ENCODE data around the gene GREB1L. TPM values are rescaled to one million over a fixed set of nuclear protein-coding genes. Genes with fewer than 3 reads are reported as not detected.

Gene GREB1L
- total and polyA plus RNA-seq, 4 donors: 1.1 to 6.0 (median 3.9) TPM

DNA sequence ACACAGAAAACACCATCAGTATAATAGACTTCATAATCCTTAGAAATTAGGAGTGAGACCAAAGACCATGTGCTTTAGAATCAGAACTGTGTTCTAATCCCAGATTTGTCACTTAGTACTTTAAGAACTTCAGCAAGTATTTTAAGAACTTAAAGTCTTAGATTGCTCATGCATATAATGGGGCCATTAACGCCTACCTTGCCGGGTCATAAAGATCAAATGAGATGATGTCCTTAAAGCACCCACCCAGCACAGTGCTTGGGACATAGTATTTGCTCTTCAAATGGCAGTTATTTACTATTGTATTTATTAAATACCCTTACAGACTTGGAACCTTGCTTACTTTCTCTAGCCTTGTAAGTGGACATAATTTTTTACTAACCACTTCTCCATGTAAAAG lies 156.1 kb downstream of the GREB1L start:
- Histone ChIP-seq H3K4me1 (ENCODE audit: control insufficient read depth in 1 of 2, insufficient read depth in 2 of 2, low read length in 2 of 2) (no peaks in the 10 kb centered on the region), H3K4me3 (ENCODE audit: low read length in 2 of 2) (no peak overlapping the region), H3K9me3 (ENCODE audit: control insufficient read depth, low read length) (no peaks in the 10 kb centered on the region), H3K27ac (ENCODE audit: low read depth in 1 of 2, low read length in 2 of 2) (no peak overlapping the region), H3K27me3 (ENCODE audit: control insufficient read depth in 1 of 2, insufficient read depth in 2 of 2, low read length in 1 of 2) (no peaks in the 10 kb centered on the region), H3K36me3 (ENCODE audit: control insufficient read depth in 1 of 2, insufficient read depth in 2 of 2, low read length in 1 of 2) (no peaks in the 10 kb centered on the region)
- DNase-seq (no peak), ATAC-seq (ENCODE audit: low FRiP score) (no peak)
- intact Hi-C loops (cut with DNase I): loop anchor here in 1 of 2 donors (10.0 kb wide), 1 partner anchor 457 kb away; no protein-coding TSS in a partner anchor
- 76 to 83% methylated on average over 2 of the region's 2 CpGs for WGBS, 2 donors

DNA sequence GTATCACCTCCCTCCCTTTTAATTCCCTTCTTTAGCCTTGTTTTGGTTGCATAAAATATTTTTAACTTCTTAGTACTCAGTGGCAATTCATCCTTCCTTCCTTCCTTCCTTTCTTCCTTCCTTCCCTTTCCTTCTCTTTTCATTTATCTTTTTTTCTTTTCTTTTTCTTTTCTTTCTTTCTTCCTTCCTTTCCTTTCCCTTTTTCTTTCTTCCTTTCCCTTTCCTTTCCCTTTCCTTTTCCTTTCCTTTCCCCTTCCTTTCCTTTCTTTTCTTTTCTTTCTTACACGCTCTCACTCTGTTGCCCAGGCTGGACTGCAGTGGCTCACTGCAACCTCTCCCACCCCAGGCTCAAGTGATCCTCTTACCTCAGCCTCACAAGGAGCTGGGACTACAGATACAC lies 160.2 kb downstream of the GREB1L start:
- Histone ChIP-seq H3K4me1 (ENCODE audit: control insufficient read depth in 1 of 2, insufficient read depth in 2 of 2, low read length in 2 of 2) (no peaks in the 10 kb centered on the region), H3K4me3 (ENCODE audit: low read length in 2 of 2) (no peak overlapping the region), H3K36me3 (ENCODE audit: control insufficient read depth in 1 of 2, insufficient read depth in 2 of 2, low read length in 1 of 2) (no peaks in the 10 kb centered on the region), H3K27ac (ENCODE audit: low read depth in 1 of 2, low read length in 2 of 2) (no peak overlapping the region), H3K9me3 (ENCODE audit: control insufficient read depth, low read length) (no peaks in the 10 kb centered on the region), H3K27me3 (ENCODE audit: control insufficient read depth in 1 of 2, insufficient read depth in 2 of 2, low read length in 1 of 2) (no peaks in the 10 kb centered on the region)
- no peak for DNase-seq
- 96 to 98% methylated on average over 1 of the region's 1 CpG for WGBS, 2 donors
- no peak for ATAC-seq (ENCODE audit: low FRiP score)
- intact Hi-C loops (cut with DNase I): no loop called here

DNA sequence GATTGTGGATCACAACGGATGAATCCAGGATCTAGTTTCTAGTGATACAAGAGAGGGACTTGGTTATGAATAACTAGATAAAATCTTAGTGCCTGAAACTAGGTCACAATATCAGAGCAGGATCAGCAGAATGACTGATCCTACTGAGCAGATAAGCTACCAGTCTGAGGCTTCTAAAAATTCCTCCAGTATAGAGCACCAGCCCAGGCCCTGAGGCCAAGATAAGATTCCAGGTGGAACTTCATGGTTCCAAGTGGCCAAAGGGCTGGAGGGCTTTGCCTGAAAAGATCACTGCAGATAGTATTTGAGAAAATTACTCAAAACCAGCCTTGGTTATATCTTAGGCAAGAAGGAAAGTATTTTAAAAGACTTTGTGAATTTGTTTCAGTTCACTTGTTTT lies 162.4 kb downstream of the GREB1L start:
- intact Hi-C loops (cut with DNase I): no loop called here
- DNase-seq (no peak), ATAC-seq (ENCODE audit: low FRiP score) (no peak)
- no peaks in the 10 kb centered on the region for H3K4me1 ChIP-seq (ENCODE audit: control insufficient read depth in 1 of 2, insufficient read depth in 2 of 2, low read length in 2 of 2)
- 81 to 84% methylated on average over 1 of the region's 1 CpG for WGBS, 2 donors
- no peaks in the 10 kb centered on the region for H3K9me3 ChIP-seq (ENCODE audit: control insufficient read depth, low read length)
- H3K4me3 ChIP-seq (ENCODE audit: low read length in 2 of 2): no peak overlapping the region
- H3K27ac ChIP-seq (ENCODE audit: low read depth in 1 of 2, low read length in 2 of 2): no peak overlapping the region
- no peaks in the 10 kb centered on the region for H3K36me3 ChIP-seq (ENCODE audit: control insufficient read depth in 1 of 2, insufficient read depth in 2 of 2, low read length in 1 of 2)
- H3K27me3 ChIP-seq (ENCODE audit: control insufficient read depth in 1 of 2, insufficient read depth in 2 of 2, low read length in 1 of 2): no peaks in the 10 kb centered on the region

DNA sequence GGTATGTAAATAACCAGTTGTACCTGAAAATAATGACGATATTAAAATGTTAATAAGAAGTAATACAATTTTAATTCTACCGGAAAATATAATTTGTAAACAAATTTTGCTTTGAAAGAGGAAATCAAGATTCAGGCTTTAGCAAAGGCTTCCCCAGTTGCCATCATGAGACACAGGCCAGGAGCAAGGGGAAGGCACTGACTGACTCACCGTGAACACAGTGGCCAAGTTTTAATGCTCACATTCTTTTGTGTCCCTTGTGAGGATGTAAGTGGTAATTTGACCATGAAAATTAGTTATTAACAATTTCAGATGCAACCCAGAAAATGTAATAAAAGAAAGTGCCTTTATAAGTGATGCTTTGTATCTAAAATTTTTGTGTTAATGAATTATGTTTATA lies 164.1 kb downstream of the GREB1L start:
- H3K27ac ChIP-seq (ENCODE audit: low read depth in 1 of 2, low read length in 2 of 2): no peak overlapping the region
- H3K4me1 ChIP-seq (ENCODE audit: control insufficient read depth in 1 of 2, insufficient read depth in 2 of 2, low read length in 2 of 2): no peaks in the 10 kb centered on the region
- ATAC-seq (ENCODE audit: low FRiP score) (no peak), DNase-seq (no peak)
- H3K27me3 ChIP-seq (ENCODE audit: control insufficient read depth in 1 of 2, insufficient read depth in 2 of 2, low read length in 1 of 2): no peaks in the 10 kb centered on the region
- no peak overlapping the region for H3K4me3 ChIP-seq (ENCODE audit: low read length in 2 of 2)
- intact Hi-C loops (cut with DNase I): no loop called here
- 80 to 98% methylated on average over 3 of the region's 3 CpGs for WGBS, 2 donors
- H3K36me3 ChIP-seq (ENCODE audit: control insufficient read depth in 1 of 2, insufficient read depth in 2 of 2, low read length in 1 of 2): no peaks in the 10 kb centered on the region
- H3K9me3 ChIP-seq (ENCODE audit: control insufficient read depth, low read length): no peaks in the 10 kb centered on the region

DNA sequence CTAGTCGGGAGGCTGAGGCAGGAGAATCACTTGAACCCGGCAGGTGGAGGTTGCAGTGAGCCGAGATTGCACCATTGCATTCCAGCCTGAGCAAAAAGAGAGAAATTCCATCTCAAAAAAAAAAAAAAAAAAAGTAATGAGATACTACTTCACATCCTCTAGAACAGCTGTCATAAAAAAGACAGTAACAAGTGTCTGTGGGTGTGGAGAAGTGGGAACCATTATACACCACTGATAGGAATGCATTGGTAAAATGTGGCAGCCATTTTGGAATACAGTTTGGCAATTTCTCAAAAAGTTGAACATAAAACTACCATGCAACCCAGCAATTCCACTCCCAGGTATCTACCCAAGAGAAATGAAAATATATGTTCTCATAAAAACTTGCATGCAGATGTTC lies 166.6 kb downstream of the GREB1L start:
- H3K4me1 ChIP-seq (ENCODE audit: control insufficient read depth in 1 of 2, insufficient read depth in 2 of 2, low read length in 2 of 2): no peaks in the 10 kb centered on the region
- intact Hi-C loops (cut with DNase I): no loop called here
- no peak overlapping the region for H3K4me3 ChIP-seq (ENCODE audit: low read length in 2 of 2)
- no peaks in the 10 kb centered on the region for H3K27me3 ChIP-seq (ENCODE audit: control insufficient read depth in 1 of 2, insufficient read depth in 2 of 2, low read length in 1 of 2)
- ATAC-seq (ENCODE audit: low FRiP score) (no peak), DNase-seq (no peak)
- no peaks in the 10 kb centered on the region for H3K9me3 ChIP-seq (ENCODE audit: control insufficient read depth, low read length)
- WGBS, 2 donors: 88 to 95% methylated on average over 3 of the region's 3 CpGs
- no peak overlapping the region for H3K27ac ChIP-seq (ENCODE audit: low read depth in 1 of 2, low read length in 2 of 2)
- H3K36me3 ChIP-seq (ENCODE audit: control insufficient read depth in 1 of 2, insufficient read depth in 2 of 2, low read length in 1 of 2): no peaks in the 10 kb centered on the region

DNA sequence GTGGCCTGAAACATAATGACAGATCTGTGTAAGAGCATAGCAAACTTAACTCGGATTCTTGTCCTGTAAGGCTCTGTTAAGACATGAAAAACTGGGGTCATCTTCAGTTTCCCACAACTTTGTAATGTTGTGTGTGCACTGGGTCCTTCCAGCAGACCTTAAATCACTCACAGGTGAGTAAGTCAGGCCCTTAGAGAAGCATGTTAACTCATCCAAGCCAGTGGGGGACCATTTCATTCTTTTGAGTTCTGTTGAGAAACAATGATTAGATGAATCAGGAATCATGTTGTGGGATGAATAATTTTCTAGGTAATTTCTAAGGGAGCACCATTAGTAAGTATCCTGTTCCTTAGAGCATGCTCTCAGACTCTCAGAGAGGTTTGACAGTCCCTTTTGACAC lies 191.4 kb downstream of the GREB1L start:
- 73 to 75% methylated on average over 1 of the region's 1 CpG for WGBS, 2 donors
- no peaks in the 10 kb centered on the region for H3K27me3 ChIP-seq (ENCODE audit: control insufficient read depth in 1 of 2, insufficient read depth in 2 of 2, low read length in 1 of 2)
- no peak for DNase-seq
- no peak for ATAC-seq (ENCODE audit: low FRiP score)
- no peaks in the 10 kb centered on the region for H3K36me3 ChIP-seq (ENCODE audit: control insufficient read depth in 1 of 2, insufficient read depth in 2 of 2, low read length in 1 of 2)
- H3K27ac ChIP-seq (ENCODE audit: low read depth in 1 of 2, low read length in 2 of 2): no peak overlapping the region
- intact Hi-C loops (cut with DNase I): no loop called here
- no peak overlapping the region for H3K4me3 ChIP-seq (ENCODE audit: low read length in 2 of 2)
- H3K9me3 ChIP-seq (ENCODE audit: control insufficient read depth, low read length): no peaks in the 10 kb centered on the region
- H3K4me1 ChIP-seq (ENCODE audit: control insufficient read depth in 1 of 2, insufficient read depth in 2 of 2, low read length in 2 of 2): no peaks in the 10 kb centered on the region

DNA sequence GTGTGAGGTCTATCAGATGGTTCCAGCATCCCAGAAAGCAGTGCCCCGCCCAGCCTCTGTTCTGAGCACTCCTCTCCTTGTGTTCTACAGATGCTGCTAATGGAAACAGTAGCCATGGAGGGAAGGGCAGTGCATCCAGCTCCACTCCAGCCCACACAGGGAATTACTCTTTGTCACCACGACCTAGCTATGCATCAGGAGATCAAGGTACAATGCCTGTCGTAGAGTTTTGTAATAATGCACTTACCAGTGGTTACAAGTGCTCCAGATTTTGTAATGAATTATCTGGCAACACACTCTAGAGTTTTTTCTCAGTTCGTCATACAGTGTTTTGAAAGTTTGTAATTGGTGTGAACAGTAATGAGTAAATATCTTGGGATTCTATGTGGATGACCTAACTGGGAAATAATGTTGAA lies 197.4 kb downstream of the GREB1L start:
- Histone ChIP-seq H3K27ac (ENCODE audit: low read depth in 1 of 2, low read length in 2 of 2) (no peak overlapping the region), H3K4me1 (ENCODE audit: control insufficient read depth in 1 of 2, insufficient read depth in 2 of 2, low read length in 2 of 2) (no peaks in the 10 kb centered on the region), H3K36me3 (ENCODE audit: control insufficient read depth in 1 of 2, insufficient read depth in 2 of 2, low read length in 1 of 2) (peaks cover 0 to 2% of the 10 kb centered on the region in 2 donors), H3K4me3 (ENCODE audit: low read length in 2 of 2) (no peak overlapping the region), H3K9me3 (ENCODE audit: control insufficient read depth, low read length) (no peaks in the 10 kb centered on the region), H3K27me3 (ENCODE audit: control insufficient read depth in 1 of 2, insufficient read depth in 2 of 2, low read length in 1 of 2) (no peaks in the 10 kb centered on the region)
- peak; percentile 54 for ATAC-seq (ENCODE audit: low FRiP score)
- 68 to 74% methylated on average over 4 of the region's 4 CpGs for WGBS, 2 donors
- intact Hi-C loops (cut with DNase I): no loop called here
- no peak for DNase-seq

DNA sequence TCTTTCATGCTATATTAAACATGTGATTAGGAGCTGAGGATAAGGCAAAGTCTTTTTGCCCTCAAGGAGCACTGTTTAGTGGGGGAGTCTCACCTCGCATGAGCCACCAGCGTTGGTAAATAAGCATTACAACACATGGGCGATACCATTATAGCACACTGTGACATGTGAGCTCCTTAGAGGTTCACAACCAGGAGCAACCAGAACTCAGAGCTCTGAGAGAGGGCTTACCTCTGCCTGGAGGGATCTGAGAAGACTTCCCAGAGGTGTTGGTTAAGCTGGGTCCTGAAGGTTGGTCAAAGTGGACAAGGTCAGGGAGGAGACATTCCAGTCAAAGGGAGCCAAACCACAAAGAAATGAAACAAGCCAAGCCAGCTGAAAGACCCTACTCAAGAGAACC lies 199.6 kb downstream of the GREB1L start:
- DNase-seq (no peak), ATAC-seq (ENCODE audit: low FRiP score) (no peak)
- Histone ChIP-seq H3K27me3 (ENCODE audit: control insufficient read depth in 1 of 2, insufficient read depth in 2 of 2, low read length in 1 of 2) (no peaks in the 10 kb centered on the region), H3K4me1 (ENCODE audit: control insufficient read depth in 1 of 2, insufficient read depth in 2 of 2, low read length in 2 of 2) (no peaks in the 10 kb centered on the region), H3K9me3 (ENCODE audit: control insufficient read depth, low read length) (no peaks in the 10 kb centered on the region), H3K27ac (ENCODE audit: low read depth in 1 of 2, low read length in 2 of 2) (no peak overlapping the region), H3K36me3 (ENCODE audit: control insufficient read depth in 1 of 2, insufficient read depth in 2 of 2, low read length in 1 of 2) (peaks cover 0 to 2% of the 10 kb centered on the region in 2 donors), H3K4me3 (ENCODE audit: low read length in 2 of 2) (no peak overlapping the region)
- 94% methylated on average over 3 of the region's 3 CpGs for WGBS, 2 donors
- intact Hi-C loops (cut with DNase I): loop anchor here in 1 of 2 donors (5.0 kb wide), 1 partner anchor 199 kb away; the partner anchor contains the start of gene GREB1L

DNA sequence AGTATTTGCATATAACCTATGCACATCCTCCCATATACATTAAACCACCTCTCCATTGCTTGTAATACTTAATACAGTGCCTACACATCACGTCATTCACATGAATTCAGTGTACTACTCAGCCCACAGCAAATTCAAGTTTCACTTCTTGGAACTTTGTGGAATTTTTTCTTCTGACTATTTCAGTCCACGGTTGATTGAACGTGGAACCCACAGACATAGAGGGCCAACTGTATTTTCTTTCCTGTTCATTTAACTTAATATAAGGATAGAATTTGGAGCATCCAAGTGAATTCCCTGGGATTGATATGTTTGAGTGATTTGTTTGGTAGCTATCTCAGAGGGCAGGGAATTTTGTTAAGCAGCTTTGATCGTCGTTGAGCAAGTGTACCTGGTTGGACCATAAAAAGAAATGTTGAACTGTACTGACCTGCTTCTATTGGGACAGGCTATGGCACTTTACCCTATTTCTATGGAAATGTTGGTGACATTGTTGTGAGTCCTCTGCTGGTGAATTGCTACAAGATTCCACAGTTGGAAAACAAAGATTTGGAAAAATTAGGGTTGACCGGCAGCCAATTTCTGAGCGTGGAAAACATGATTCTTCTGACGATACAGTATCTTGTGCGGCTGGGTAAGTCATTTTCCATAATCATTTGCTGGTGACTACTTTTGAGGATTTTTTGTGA lies 201.9 kb downstream of the GREB1L start:
- DNase-seq: no peak
- H3K27me3 ChIP-seq (ENCODE audit: control insufficient read depth in 1 of 2, insufficient read depth in 2 of 2, low read length in 1 of 2): no peaks in the 10 kb centered on the region
- H3K4me3 ChIP-seq (ENCODE audit: low read length in 2 of 2): no peak overlapping the region
- H3K36me3 ChIP-seq (ENCODE audit: control insufficient read depth in 1 of 2, insufficient read depth in 2 of 2, low read length in 1 of 2): peaks cover 0 to 2% of the 10 kb centered on the region in 2 donors
- ATAC-seq (ENCODE audit: low FRiP score): no peak
- no peaks in the 10 kb centered on the region for H3K9me3 ChIP-seq (ENCODE audit: control insufficient read depth, low read length)
- H3K27ac ChIP-seq (ENCODE audit: low read depth in 1 of 2, low read length in 2 of 2): no peak overlapping the region
- intact Hi-C loops (cut with DNase I): loop anchor here (2.0 to 5.0 kb wide), 2 partner anchors 202 to 249 kb away; partner anchors contain the start of gene GREB1L (in 1 of the 2)
- no peaks in the 10 kb centered on the region for H3K4me1 ChIP-seq (ENCODE audit: control insufficient read depth in 1 of 2, insufficient read depth in 2 of 2, low read length in 2 of 2)
- WGBS, 2 donors: 61 to 62% methylated on average over 9 of the region's 9 CpGs
